HepG2 (cell line): ENCODE results near the gene DSN1. TPM values are rescaled to one million over a fixed set of nuclear protein-coding genes. Genes with fewer than 3 reads are reported as not detected.
A peak's percentile ranks its signal among the peaks of the same experiment; 100 is the strongest.

ENCODE experiments used
- ATAC-seq: fragments of 200-7000 bp; cut with Tn5 transposase; 3 replicates; pipeline ENCODE4 v1.9.1; 2020; ENCODE audit warnings: mild to moderate bottlenecking, moderate library complexity
- BruUV-seq: library from RNA; stranded (reverse); fragments of 400-500 nt; replicated peaks from 2 replicates; lab custom pipeline; 2021; lab: Mats Ljungman, UMichigan
- CTCF ChIA-PET: fragments of 300-600 bp; formaldehyde crosslinking; extraction: SDS; loops from one replicate; lab custom pipeline; 2021; ENCODE audit warnings: low total read pairs, inconsistent platforms, low intra/inter-chr PET ratio; lab: Yijun Ruan, JAX
- POLR2A ChIA-PET: fragments of 350-600 bp; sonication (Branson Sonifier 250); formaldehyde crosslinking; loops from one replicate; lab custom pipeline; 2020; ENCODE audit warnings: antibody characterized with exemption, inconsistent platforms; lab: Yijun Ruan, JAX
- DNase-seq: peaks from one replicate; pipeline ENCODE4 v3.0.0-alpha.2; 2015; ENCODE audit warnings: low spot score
- FAIRE-seq: peaks from 3 replicates; lab custom pipeline; 2011; peaks lifted over from hg19 to GRCh38; lab: Jason Lieb, UNC
- H2AFZ ChIP-seq: one replicate; pipeline ENCODE4 v1.6.1; 2011; ENCODE audit warnings: low read length, inconsistent platforms
- H3K27ac ChIP-seq: fragments of 300-600 bp; 3 replicates; pipeline ENCODE4 v1.8.0; 2011; ENCODE audit warnings: mixed run types, mild to moderate bottlenecking, mixed read lengths, low read length, inconsistent platforms; ENCODE audit not compliant: insufficient read depth; ENCODE audit errors: extremely low read length
- H3K27me3 ChIP-seq, 2 experiments: fragments of 200-600 bp in 1 of 2; 2 replicates in 1 of 2; 3 replicates in 1 of 2; pipeline versions ENCODE4 v1.6.0 to v1.8.0; 2011; ENCODE audit warnings: low read length in 2 of 2, mild to moderate bottlenecking in 2 of 2, moderate library complexity in 2 of 2, inconsistent platforms in 1 of 2; ENCODE audit not compliant: insufficient read depth in 2 of 2, control insufficient read depth in 1 of 2
- H3K36me3 ChIP-seq, 2 experiments: fragments of 200-600 bp in 1 of 2; replicated peaks in 1 of 2; 2 replicates in 1 of 2; 3 replicates in 1 of 2; pipeline versions ENCODE4 v1.5.1 to v1.8.0; 2011; ENCODE audit warnings: low read length in 2 of 2, inconsistent platforms in 1 of 2; ENCODE audit not compliant: insufficient read depth in 2 of 2, control insufficient read depth in 1 of 2
- H3K4me1 ChIP-seq: 2 replicates; pipeline ENCODE4 v1.5.1; 2012; ENCODE audit warnings: low read length, inconsistent platforms; ENCODE audit not compliant: insufficient read depth
- H3K4me2 ChIP-seq: 2 replicates; pipeline ENCODE4 v1.6.0; 2011; ENCODE audit warnings: low read depth, low read length, inconsistent platforms
- H3K4me3 ChIP-seq, 3 experiments: fragments of 200-600 bp in 1 of 3; sonication (generic), shearing (Covaris generic) in 1 of 3; replicated peaks in 1 of 3; 2 replicates each; pipeline ENCODE4 v1.5.1; 2011 to 2016; ENCODE audit warnings: low read length in 3 of 3, inconsistent platforms in 2 of 3, low read depth in 2 of 3, mild to moderate bottlenecking in 2 of 3, control low read depth in 1 of 3, mixed read lengths in 1 of 3; ENCODE audit not compliant: insufficient read depth in 1 of 3
- H3K79me2 ChIP-seq: one replicate; pipeline ENCODE4 v1.6.1; 2011; ENCODE audit warnings: low read length, inconsistent platforms; ENCODE audit not compliant: insufficient read depth
- H3K9ac ChIP-seq: 2 replicates; pipeline ENCODE4 v1.6.0; 2011; ENCODE audit warnings: mild to moderate bottlenecking, low read depth, low read length, inconsistent platforms; ENCODE audit not compliant: insufficient read depth
- H3K9me3 ChIP-seq: 2 replicates; pipeline ENCODE4 v1.5.1; 2012; ENCODE audit warnings: mild to moderate bottlenecking, low read length
- H4K20me1 ChIP-seq: 2 replicates; pipeline ENCODE4 v1.6.0; 2011; ENCODE audit warnings: inconsistent platforms, mild to moderate bottlenecking, low read length, moderate library complexity; ENCODE audit not compliant: insufficient read depth
- AFF4 ChIP-seq: sonication (generic); formaldehyde crosslinking; IDR thresholded peaks from 2 replicates; pipeline ENCODE4 v1.4.0; 2020; ENCODE audit warnings: missing genetic modification reagents
- CEBPB ChIP-seq: IDR thresholded peaks from 2 replicates; pipeline ENCODE4 v1.6.1; 2011; ENCODE audit warnings: low read depth, low read length, improper control_type of control experiment, borderline replicate concordance
- CREB1 ChIP-seq, 2 experiments: fragments of 450-650 bp in 1 of 2; IDR thresholded peaks; 2 replicates each; pipeline ENCODE4 v1.6.1; 2016 to 2017; ENCODE audit warnings: control low read depth in 1 of 2, mild to moderate bottlenecking in 1 of 2, missing compliant biosample characterization in 1 of 2, missing genetic modification characterization in 1 of 2
- E2F1 ChIP-seq: sonication (generic); formaldehyde crosslinking; IDR thresholded peaks from 2 replicates; pipeline ENCODE4 v1.5.0; 2020; ENCODE audit warnings: missing genetic modification reagents
- ETV5 ChIP-seq: IDR thresholded peaks from 2 replicates; pipeline ENCODE4 v1.6.1; 2018; ENCODE audit warnings: missing biosample characterization, missing genetic modification reagents, inconsistent platforms, borderline replicate concordance
- HDAC2 ChIP-seq: sonication (generic); formaldehyde crosslinking; IDR thresholded peaks from 2 replicates; pipeline ENCODE4 v1.4.0; 2020; ENCODE audit warnings: missing genetic modification reagents
- HNF4A ChIP-seq: sonication (generic); formaldehyde crosslinking; IDR thresholded peaks from 2 replicates; pipeline ENCODE4 v1.4.0; 2020; ENCODE audit warnings: missing genetic modification reagents
- NCOR1 ChIP-seq: fragments of 200-600 bp; sonication (generic); IDR thresholded peaks from 2 replicates; pipeline ENCODE4 v1.7.0; 2017; ENCODE audit warnings: antibody characterized with exemption, low read length, borderline replicate concordance
- PTBP1 ChIP-seq: fragments of 200-400 bp; formaldehyde crosslinking; IDR thresholded peaks from 2 replicates; pipeline ENCODE4 v1.6.1; 2018; ENCODE audit warnings: low read length, low read depth; ENCODE audit not compliant: poor library complexity, severe bottlenecking
- RARG ChIP-seq: sonication (generic); formaldehyde crosslinking; IDR thresholded peaks from 2 replicates; pipeline ENCODE4 v1.4.0; 2020; ENCODE audit warnings: low read depth, mild to moderate bottlenecking, missing genetic modification reagents
- RBFOX2 ChIP-seq: fragments of 200-400 bp; formaldehyde crosslinking; IDR thresholded peaks from 2 replicates; pipeline ENCODE4 v1.6.1; 2017; ENCODE audit warnings: low read depth, mild to moderate bottlenecking, low read length
- REPIN1 ChIP-seq: sonication (generic); formaldehyde crosslinking; IDR thresholded peaks from 2 replicates; pipeline ENCODE4 v1.8.0; 2022; ENCODE audit warnings: missing genetic modification reagents, low read depth, mild to moderate bottlenecking, borderline replicate concordance
- SALL1 ChIP-seq: sonication (generic); formaldehyde crosslinking; IDR thresholded peaks from 2 replicates; pipeline ENCODE4 v1.8.0; 2022; ENCODE audit warnings: mild to moderate bottlenecking, missing genetic modification reagents
- SAP130 ChIP-seq: IDR thresholded peaks from 2 replicates; pipeline ENCODE4 v1.6.1; 2016; ENCODE audit warnings: low read depth
- SOX6 ChIP-seq, 2 experiments: fragments of 450-650 bp in 1 of 2; sonication (generic) in 1 of 2; formaldehyde crosslinking in 1 of 2; IDR thresholded peaks; 2 replicates each; pipeline versions ENCODE4 v1.4.0 to v1.6.1; 2017 to 2020; ENCODE audit warnings: antibody characterized with exemption in 1 of 2, mild to moderate bottlenecking in 1 of 2, missing genetic modification reagents in 1 of 2
- ZFAT ChIP-seq: sonication (generic); formaldehyde crosslinking; conservative IDR thresholded peaks from 2 replicates; pipeline ENCODE4 v1.8.1; 2023; ENCODE audit warnings: missing genetic modification reagents, inconsistent platforms
- ZFP36L1 ChIP-seq: sonication (generic); formaldehyde crosslinking; IDR thresholded peaks from 2 replicates; pipeline ENCODE4 v1.8.0; 2022; ENCODE audit warnings: mild to moderate bottlenecking, missing genetic modification reagents, moderate library complexity
- ZFX ChIP-seq: sonication (generic); formaldehyde crosslinking; IDR thresholded peaks from 2 replicates; pipeline ENCODE4 v1.4.0; 2020; ENCODE audit warnings: mild to moderate bottlenecking, low read depth, missing genetic modification reagents, moderate library complexity
- ZNF253 ChIP-seq: sonication (generic); formaldehyde crosslinking; IDR thresholded peaks from 2 replicates; pipeline ENCODE4 v1.8.0; 2022; ENCODE audit warnings: mild to moderate bottlenecking, missing genetic modification reagents, borderline replicate concordance
- WGBS: methylation state at CpG from one replicate; pipeline ENCODE4 v1.1.6; 2017; ENCODE audit warnings: low lambda C conversion rate; 5-methylcytosine and 5-hydroxymethylcytosine counted together
- in situ Hi-C: cut with HindIII; loops from 2 replicates; pipeline ENCODE4 v1.10.0; 2017; ENCODE audit warnings: low pct_unique_long_range_greater_than_20kb; ENCODE audit not compliant: extremely low pct_ligation_motif_present
- intact Hi-C: fragments of 100-400 bp; cut with micrococcal nuclease; formaldehyde crosslinking; loops from one replicate; pipeline ENCODE4 v1.10.0; 2022; ENCODE audit not compliant: unreplicated experiment
- polyA plus RNA-seq, 8 experiments: library from polyadenylated mRNA; depleted of rRNA in 3 of 8; stranded (reverse) in 7 of 8; unstranded in 1 of 8; fragments of >200 nt; fragmentation: Illumina TruSeq in 4 of 8; extraction: Trizol in 4 of 8; gene quantifications; 2 replicates each; pipeline versions ENCODE4 v1.2.1 to v1.2.3, GENCODE V29; 2011 to 2016; ENCODE audit warnings: low read depth in 4 of 8, missing spikeins in 1 of 8, mixed read lengths in 1 of 8; ENCODE audit not compliant: insufficient read depth in 1 of 8
- total RNA-seq, 5 experiments: library from RNA; depleted of rRNA; stranded (reverse); fragments of >200 nt; fragmentation: Illumina TruSeq; extraction: Trizol; gene quantifications; 2 replicates each; pipeline ENCODE4 v1.2.3, GENCODE V29; 2016; ENCODE audit warnings: low read depth in 1 of 5

Gene DSN1
- total and polyA plus RNA-seq, 2 of the 13 experiments (the other 11 are each of a cell fraction or from before 2014, with no cell fraction given): 18.7 to 53.7 TPM

- TF ChIP-seq ZNF253 (CRISPR knock-in tag) (no peak), PTBP1 (no peak), E2F1 (no peak), ZFAT (no peak)
Measured at GRCh38 chr20:36761125-36761524, 12.4 kb downstream of the DSN1 start (continued).

- peaks cover 8 to 25% of the 10 kb centered on the region in 2 experiments for H3K36me3 ChIP-seq
- H3K4me2 ChIP-seq: no peak overlapping the region
- intact Hi-C loops (no loop called here), in situ Hi-C loops (no loop called here)
- no peaks in the 10 kb centered on the region for H4K20me1 ChIP-seq
- ChIA-PET POLR2A (interaction anchor here (0.6 to 1.9 kb wide), 3 partner anchors 13 to 806 kb away, joined by 3 to 6 read pairs (median 3); partner anchors contain the start of genes DSN1 and SCAND1), CTCF (no interaction called here)
- DNase-seq (peak; percentile 64), FAIRE-seq (peak; percentile 36), ATAC-seq (peak; percentile 59)
- no peaks in the 10 kb centered on the region for H3K9me3 ChIP-seq
- H3K4me1 ChIP-seq: peaks cover 24% of the 10 kb centered on the region
- BruUV-seq: no TSS peak
- peak overlapping the region; percentile 24 for H3K27ac ChIP-seq
- no peak overlapping the region for H3K4me3 ChIP-seq
- 61% methylated on average over 6 of the region's 6 CpGs for whole genome bisulfite sequencing
- no peaks in the 10 kb centered on the region for H3K79me2 ChIP-seq
- no peak overlapping the region for H2AFZ ChIP-seq
- no peak overlapping the region for H3K9ac ChIP-seq
- H3K27me3 ChIP-seq: no peaks in the 10 kb centered on the region
- TF ChIP-seq CREB1 (IDR thresholded peaks at IDR 0.05) (no peak), CREB1 (CRISPR knock-in tag; IDR thresholded peaks at IDR 0.05) (peak; percentile 15; the same call in 1 of the 2 replicates), RBFOX2 (no peak), RARG (CRISPR knock-in tag) (no peak), AFF4 (CRISPR knock-in tag) (no peak), ZFP36L1 (CRISPR knock-in tag) (0 out of 2 replicates have a peak, but pooled peaks have one; percentile 34), NCOR1 (0 out of 2 replicates have a peak, but pooled peaks have one; percentile 33), REPIN1 (0 out of 2 replicates have a peak, but pooled peaks have one; percentile 32), ETV5 (CRISPR knock-in tag) (no peak), ZFX (0 out of 2 replicates have a peak, but pooled peaks have one; percentile 3), SAP130 (CRISPR knock-in tag) (peak; percentile 21; the same call in 1 of the 2 replicates), CEBPB (peak; percentile 92), HNF4A (CRISPR knock-in tag) (0 out of 2 replicates have a peak, but pooled peaks have one; percentile 18), SOX6 (IDR thresholded peaks at IDR 0.05) (no peak), SOX6 (CRISPR knock-in tag; IDR thresholded peaks at IDR 0.05) (peak; percentile 40; the same call in 1 of the 2 replicates), HDAC2 (CRISPR knock-in tag) (peak; percentile 35; the same call in 1 of the 2 replicates), SALL1 (CRISPR knock-in tag) (peak; percentile 72)
Measured at GRCh38 chr20:36760647-36761046, 12.9 kb downstream of the DSN1 start.
